Colonic mucosa (tissue), 4 donors: ENCODE data around the gene HOXD3. TPM values are rescaled to one million over a fixed set of nuclear protein-coding genes. Genes with fewer than 3 reads are reported as not detected.
A peak's percentile ranks its signal among the peaks of the same experiment; 100 is the strongest.

ENCODE experiments used
- DNase-seq: peaks from one replicate; pipeline ENCODE4 v3.0.0-alpha.2; 2020
- H3K27ac ChIP-seq: fragments of 200-600 bp; one replicate; pipeline ENCODE4 v1.8.0; 2021
- H3K27me3 ChIP-seq: fragments of 200-600 bp; one replicate; pipeline ENCODE4 v1.8.0; 2021
- H3K36me3 ChIP-seq: fragments of 200-600 bp; one replicate; pipeline ENCODE4 v1.8.0; 2021
- H3K4me1 ChIP-seq: fragments of 200-600 bp; one replicate; pipeline ENCODE4 v1.8.0; 2021; ENCODE audit warnings: mild to moderate bottlenecking
- H3K4me3 ChIP-seq: fragments of 200-600 bp; one replicate; pipeline ENCODE4 v1.8.0; 2021
- H3K9ac ChIP-seq, 2 donors: one replicate each; pipeline ENCODE4 v1.7.0; 2013; ENCODE audit warnings: control low read depth in 2 of 2, low read depth in 2 of 2, low read length in 2 of 2
- H3K9me3 ChIP-seq: fragments of 200-600 bp; one replicate; pipeline ENCODE4 v1.8.0; 2021
- intact Hi-C: fragments of 100-400 bp; cut with DNase I; formaldehyde crosslinking; loops from one replicate; pipeline ENCODE4 v1.14.1; 2022
- total RNA-seq, 2 donors: library from RNA; stranded (reverse); fragmentation: NEBNext Ultra II Directional in 1 of 2; extraction: Animal tissue kit (Norgen Biotek cat#: 25700) in 1 of 2; gene quantifications; one replicate each; pipeline ENCODE4 v1.2.1, GENCODE V29; 2021
- TF ChIP-seq, protein P1 (sequence below): fragments of 200-600 bp; IDR thresholded peaks from one replicate; pipeline ENCODE4 v1.8.0; 2022; ENCODE audit warnings: antibody characterized with exemption, mild to moderate bottlenecking
- donor health status: healthy.
- donor health status: DM: no; HTN: no; CAD: no.
- donor health status: DM: no; HTN: no; CAD: no.

Gene HOXD3
- total RNA-seq, result 1 to 10 TPM; 3.2 to 4.6 TPM

- no peaks in the 10 kb centered on the region for H3K36me3 ChIP-seq
- H3K27me3 ChIP-seq, result peaks cover 22% of the 10 kb centered on the region
- DNase-seq, result no peak
- peak within 1 kb of the TSS; percentile 48 to 50 for H3K9ac ChIP-seq
- no peaks in the 10 kb centered on the region for H3K9me3 ChIP-seq
- peaks cover 8% of the 10 kb centered on the region for H3K4me1 ChIP-seq
- peak within 1 kb of the TSS; percentile 23 for H3K4me3 ChIP-seq
- H3K27ac ChIP-seq, result no peak within 1 kb of the TSS
- TF ChIP-seq, protein P1, sequence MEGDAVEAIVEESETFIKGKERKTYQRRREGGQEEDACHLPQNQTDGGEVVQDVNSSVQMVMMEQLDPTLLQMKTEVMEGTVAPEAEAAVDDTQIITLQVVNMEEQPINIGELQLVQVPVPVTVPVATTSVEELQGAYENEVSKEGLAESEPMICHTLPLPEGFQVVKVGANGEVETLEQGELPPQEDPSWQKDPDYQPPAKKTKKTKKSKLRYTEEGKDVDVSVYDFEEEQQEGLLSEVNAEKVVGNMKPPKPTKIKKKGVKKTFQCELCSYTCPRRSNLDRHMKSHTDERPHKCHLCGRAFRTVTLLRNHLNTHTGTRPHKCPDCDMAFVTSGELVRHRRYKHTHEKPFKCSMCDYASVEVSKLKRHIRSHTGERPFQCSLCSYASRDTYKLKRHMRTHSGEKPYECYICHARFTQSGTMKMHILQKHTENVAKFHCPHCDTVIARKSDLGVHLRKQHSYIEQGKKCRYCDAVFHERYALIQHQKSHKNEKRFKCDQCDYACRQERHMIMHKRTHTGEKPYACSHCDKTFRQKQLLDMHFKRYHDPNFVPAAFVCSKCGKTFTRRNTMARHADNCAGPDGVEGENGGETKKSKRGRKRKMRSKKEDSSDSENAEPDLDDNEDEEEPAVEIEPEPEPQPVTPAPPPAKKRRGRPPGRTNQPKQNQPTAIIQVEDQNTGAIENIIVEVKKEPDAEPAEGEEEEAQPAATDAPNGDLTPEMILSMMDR, result no peak
- intact Hi-C loops, result no loop called here
These were observed at the start of gene HOXD3 for GRCh38 chr2:176156807-176157498. Gene HOXD3 (plus strand): TSS chr2:176157307. CDS start chr2:176169115, 11,808 bp downstream.

DNA sequence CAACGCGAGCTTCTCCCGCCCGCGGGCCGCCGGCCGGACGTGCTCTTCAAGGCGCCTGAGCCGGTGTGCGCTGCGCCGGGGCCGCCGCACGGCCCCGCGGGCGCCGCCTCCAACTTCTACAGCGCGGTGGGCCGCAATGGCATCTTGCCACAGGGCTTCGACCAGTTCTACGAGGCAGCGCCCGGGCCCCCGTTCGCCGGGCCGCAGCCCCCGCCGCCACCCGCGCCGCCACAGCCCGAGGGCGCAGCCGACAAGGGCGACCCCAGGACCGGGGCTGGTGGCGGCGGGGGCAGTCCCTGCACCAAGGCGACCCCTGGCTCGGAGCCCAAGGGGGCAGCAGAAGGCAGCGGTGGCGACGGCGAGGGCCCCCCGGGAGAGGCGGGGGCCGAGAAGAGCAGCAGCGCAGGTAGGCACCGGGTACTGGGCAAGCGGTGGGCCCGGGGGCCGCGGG is 49.4 kb upstream of the HOXD3 start:
- peak overlapping the region; percentile 17 for H3K4me3 ChIP-seq
- H3K27me3 ChIP-seq, result peaks cover 92% of the 10 kb centered on the region
- peak; percentile 12 for DNase-seq
- H3K36me3 ChIP-seq, result no peaks in the 10 kb centered on the region
- no peaks in the 10 kb centered on the region for H3K9me3 ChIP-seq
- H3K4me1 ChIP-seq, result peaks cover 3% of the 10 kb centered on the region
- H3K9ac ChIP-seq, result peak overlapping the region in 1 of 2 donors; percentile 48
- no peak overlapping the region for H3K27ac ChIP-seq
- TF ChIP-seq, protein P1, result no peak
- intact Hi-C loops, result no loop called here

GRCh38 chr2:176109192-176109901 is 47.8 kb upstream of the HOXD3 start:
- peak overlapping the region in 1 of 2 donors; percentile 51 for H3K9ac ChIP-seq
- H3K4me1 ChIP-seq, result peaks cover 2% of the 10 kb centered on the region
- H3K9me3 ChIP-seq, result no peaks in the 10 kb centered on the region
- DNase-seq, result no peak
- H3K27me3 ChIP-seq, result peaks cover 92% of the 10 kb centered on the region
- no peaks in the 10 kb centered on the region for H3K36me3 ChIP-seq
- H3K4me3 ChIP-seq, result no peak overlapping the region
- intact Hi-C loops, result no loop called here
- H3K27ac ChIP-seq, result no peak overlapping the region
- TF ChIP-seq, protein P1, result no peak

- TF ChIP-seq, protein P1, result no peak
- Histone ChIP-seq H3K36me3 (no peaks in the 10 kb centered on the region), H3K27ac (no peak overlapping the region), H3K4me1 (no peaks in the 10 kb centered on the region), H3K9me3 (no peaks in the 10 kb centered on the region), H3K4me3 (no peak overlapping the region), H3K27me3 (peaks cover 92% of the 10 kb centered on the region), H3K9ac (no peak overlapping the region)
- no peak for DNase-seq
- intact Hi-C loops, result no loop called here
These were observed 47.2 kb upstream of the HOXD3 start for GRCh38 chr2:176109946-176110345.

DNA sequence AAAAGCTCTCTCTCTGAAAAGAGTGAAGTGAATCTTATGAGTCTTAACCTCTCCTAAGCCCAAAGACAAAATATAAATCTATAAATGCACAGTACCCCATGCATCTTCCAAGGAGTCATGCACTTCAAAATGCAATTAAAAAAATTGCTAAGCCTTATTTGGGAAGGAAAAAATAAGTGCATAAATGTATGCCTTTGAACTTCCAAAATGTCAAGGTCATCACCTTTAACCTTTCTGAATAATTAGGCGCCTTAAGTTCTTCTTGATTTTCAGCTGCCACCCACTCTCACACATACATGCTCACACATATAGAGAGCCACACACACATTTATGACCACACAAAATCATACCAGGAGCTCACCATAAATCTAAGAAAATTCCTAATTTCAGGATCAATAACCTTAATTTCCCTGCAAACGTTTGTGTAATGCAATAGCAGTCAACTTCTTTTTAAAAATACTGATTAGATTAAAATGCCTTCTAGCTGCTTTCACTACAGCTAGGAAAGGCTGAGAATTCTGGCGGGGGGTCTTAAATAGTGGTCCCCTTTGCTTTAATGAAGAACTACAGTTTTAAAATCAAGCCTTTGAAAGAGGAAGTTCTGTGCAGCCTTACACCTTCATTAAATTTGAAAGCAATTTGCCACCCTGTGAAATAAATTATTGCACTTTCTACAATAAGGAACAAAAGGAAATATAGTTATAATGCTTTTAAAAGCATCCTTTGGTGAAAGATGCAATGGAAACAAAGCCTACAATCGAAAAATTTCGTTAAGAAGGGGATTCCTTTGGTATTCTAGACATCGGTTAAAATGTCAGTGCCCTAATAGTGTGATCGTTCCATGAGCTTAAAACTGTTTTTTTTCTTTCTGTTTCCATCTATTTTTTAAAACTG is 46.4 kb upstream of the HOXD3 start:
- Histone ChIP-seq H3K27ac (no peak overlapping the region), H3K27me3 (peaks cover 91% of the 10 kb centered on the region), H3K9me3 (no peaks in the 10 kb centered on the region), H3K9ac (no peak overlapping the region), H3K4me1 (no peaks in the 10 kb centered on the region), H3K4me3 (no peak overlapping the region), H3K36me3 (no peaks in the 10 kb centered on the region)
- intact Hi-C loops, result no loop called here
- no peak for DNase-seq
- TF ChIP-seq, protein P1, result no peak
